Measurements from ENCODE around the gene FAM9C. TPM values are rescaled to one million over a fixed set of nuclear protein-coding genes. Genes with fewer than 3 reads are reported as not detected.

The FAM9C gene
- total RNA-seq, 1 experiment from 2014 or later: not detected

GRCh38 chrX:13068651-13069050 lies 24.2 kb upstream of the FAM9C start:
- H3K9me3 ChIP-seq (ENCODE audit: control insufficient read depth in 1 of 2, insufficient read depth in 1 of 2, low read depth in 1 of 2, low read length in 2 of 2): no peaks in the 10 kb centered on the region
- H4K20me1 ChIP-seq (ENCODE audit: insufficient read depth): no peaks in the 10 kb centered on the region
- no peak overlapping the region for H3K4me3 ChIP-seq (replicated peaks in 1 of 2; ENCODE audit: low read depth in 1 of 2, low read length in 2 of 2)
- no peak overlapping the region for H2AFZ ChIP-seq (ENCODE audit: low read depth, low read length, poor library complexity, severe bottlenecking)
- no peak overlapping the region for H3K27ac ChIP-seq (ENCODE audit: low read depth, low read length)
- no peaks in the 10 kb centered on the region for H3K79me2 ChIP-seq (ENCODE audit: insufficient read depth, low read length)
- POLR2A ChIA-PET: no interaction called here
- TF ChIP-seq EGR1 (IDR thresholded peaks at IDR 0.05; ENCODE audit: low read depth) (no peak), ZBTB33 (IDR thresholded peaks at IDR 0.05; ENCODE audit: extremely low read depth, insufficient replicate concordance, low read length) (no peak), ZFX (IDR thresholded peaks at IDR 0.05) (no peak), ZNF274 (IDR thresholded peaks at IDR 0.05; ENCODE audit: low read depth, low read length) (no peak), CBX3 (IDR thresholded peaks at IDR 0.05; ENCODE audit: low read depth) (no peak), EZH2phosphoT487 (IDR thresholded peaks at IDR 0.05; ENCODE audit: borderline replicate concordance) (no peak), CEBPB (IDR thresholded peaks at IDR 0.05; ENCODE audit: low read depth) (no peak), REST (IDR thresholded peaks at IDR 0.05; ENCODE audit: low read depth) (no peak), RAD21 (IDR thresholded peaks at IDR 0.05; ENCODE audit: low read depth) (no peak), CTCF (IDR thresholded peaks at IDR 0.05 in 2 of 3, conservative IDR thresholded peaks at IDR 0.05 in 1 of 3; ENCODE audit: borderline replicate concordance in 1 of 3, insufficient read depth in 1 of 3, low read depth in 2 of 3, low read length in 2 of 3) (no peak), ATF3 (IDR thresholded peaks at IDR 0.05) (no peak), POLR2AphosphoS5 (IDR thresholded peaks at IDR 0.05; ENCODE audit: low read depth, low read length) (no peak)
- RAD21 ChIA-PET (ENCODE audit: low non-redundant PET in 1 of 2, low total read pairs in 2 of 2, uncharacterized antibody in 2 of 2, unreplicated experiment in 2 of 2): no interaction called here
- no peaks in the 10 kb centered on the region for H3K4me1 ChIP-seq (ENCODE audit: control insufficient read depth in 1 of 2, insufficient read depth in 2 of 2, low read length in 2 of 2)
- CTCF ChIA-PET: no interaction called here
- no peaks in the 10 kb centered on the region for H3K36me3 ChIP-seq (ENCODE audit: control insufficient read depth in 1 of 2, insufficient read depth in 2 of 2, low read length in 2 of 2)
- intact Hi-C loops (cut with micrococcal nuclease): no loop called here
- DNase-seq (ENCODE audit: low read depth, low spot score) (no peak), ATAC-seq (no peak)
- no peaks in the 10 kb centered on the region for H3K9me2 ChIP-seq (ENCODE audit: insufficient read depth)
- no peak overlapping the region for H3K9ac ChIP-seq (ENCODE audit: low read length)
- no TSS peak for BruUV-seq (replicated peaks)
- no peak overlapping the region for H3K4me2 ChIP-seq (ENCODE audit: low read length)
- no peaks in the 10 kb centered on the region for H3K27me3 ChIP-seq (ENCODE audit: insufficient read depth, low read length)
